ENCODE measurements around the gene BCR.

DNA sequence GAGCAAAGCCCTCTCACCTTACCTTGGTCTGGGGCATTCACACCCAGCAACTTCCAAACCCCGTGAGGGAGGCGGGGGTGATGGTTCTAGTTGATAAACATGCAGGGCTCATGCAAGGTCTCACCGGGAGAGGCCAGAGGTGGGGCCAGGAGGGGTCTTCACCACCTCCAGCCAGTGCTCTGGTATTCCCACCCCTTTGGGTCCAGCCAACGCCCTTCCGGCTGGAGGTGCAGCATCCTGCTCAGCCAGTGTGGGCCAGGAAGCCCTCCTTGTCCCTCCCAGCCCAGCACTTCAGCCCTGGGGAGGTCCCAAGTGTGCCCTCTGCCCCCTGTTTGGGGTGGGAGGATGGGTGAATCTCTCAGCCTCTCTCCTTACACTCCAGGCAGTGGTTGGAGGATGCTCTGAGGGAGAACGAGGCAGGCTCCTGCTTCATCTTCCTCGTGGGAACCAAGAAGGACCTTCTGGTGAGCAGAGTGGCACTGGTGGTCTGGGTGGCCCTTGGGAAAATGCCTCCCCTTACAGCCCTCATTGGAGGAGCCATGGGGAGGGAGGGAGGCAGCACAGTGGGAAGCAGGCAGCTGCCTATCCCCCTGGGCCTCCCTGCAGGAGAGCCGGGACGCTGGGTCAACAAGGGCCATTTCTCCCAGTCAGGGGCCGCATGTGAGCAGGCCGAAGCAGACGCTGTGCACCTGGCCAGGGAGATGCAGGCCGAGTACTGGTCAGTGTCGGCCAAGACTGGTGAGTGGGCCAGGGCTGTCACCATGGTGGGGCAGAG is 21.6 kb upstream of the BCR start:
- TF ChIP-seq, protein P1, sequence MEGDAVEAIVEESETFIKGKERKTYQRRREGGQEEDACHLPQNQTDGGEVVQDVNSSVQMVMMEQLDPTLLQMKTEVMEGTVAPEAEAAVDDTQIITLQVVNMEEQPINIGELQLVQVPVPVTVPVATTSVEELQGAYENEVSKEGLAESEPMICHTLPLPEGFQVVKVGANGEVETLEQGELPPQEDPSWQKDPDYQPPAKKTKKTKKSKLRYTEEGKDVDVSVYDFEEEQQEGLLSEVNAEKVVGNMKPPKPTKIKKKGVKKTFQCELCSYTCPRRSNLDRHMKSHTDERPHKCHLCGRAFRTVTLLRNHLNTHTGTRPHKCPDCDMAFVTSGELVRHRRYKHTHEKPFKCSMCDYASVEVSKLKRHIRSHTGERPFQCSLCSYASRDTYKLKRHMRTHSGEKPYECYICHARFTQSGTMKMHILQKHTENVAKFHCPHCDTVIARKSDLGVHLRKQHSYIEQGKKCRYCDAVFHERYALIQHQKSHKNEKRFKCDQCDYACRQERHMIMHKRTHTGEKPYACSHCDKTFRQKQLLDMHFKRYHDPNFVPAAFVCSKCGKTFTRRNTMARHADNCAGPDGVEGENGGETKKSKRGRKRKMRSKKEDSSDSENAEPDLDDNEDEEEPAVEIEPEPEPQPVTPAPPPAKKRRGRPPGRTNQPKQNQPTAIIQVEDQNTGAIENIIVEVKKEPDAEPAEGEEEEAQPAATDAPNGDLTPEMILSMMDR (optimal IDR thresholded peaks at IDR 0.05 in 1 of 3, IDR thresholded peaks at IDR 0.05 in 1 of 3, conservative IDR thresholded peaks at IDR 0.05 in 1 of 3; ENCODE audit: extremely low read depth in 1 of 3, insufficient read depth in 2 of 3, low read length in 3 of 3) = no peak
- no peak for TF ChIP-seq EZH2 (IDR thresholded peaks at IDR 0.05; ENCODE audit: low read length)
